C4-2B (cell line): ENCODE measurements around the gene ZDBF2.
"Not testable (repeated sequence)": the region's sequence is repeated elsewhere in the genome, so short reads cannot be mapped to it uniquely, and the experiment has no call there.

Experiments used
- H3K27ac ChIP-seq: fragments of 450-650 bp; 2 replicates; pipeline ENCODE4 v1.5.1; 2017
- CTCF ChIP-seq: fragments of 450-650 bp; conservative IDR thresholded peaks from 2 replicates; pipeline ENCODE4 v1.5.1; 2017; ENCODE audit warnings: mild to moderate bottlenecking
- ZFX ChIP-seq: fragments of 450-650 bp; IDR thresholded peaks from 2 replicates; pipeline ENCODE4 v1.6.1; 2017

The ZDBF2 gene

GRCh38 chr2:206255003-206255402 lies 19.5 kb upstream of the ZDBF2 start:
- TF ChIP-seq CTCF, result no peak
- no peak for TF ChIP-seq ZFX
- H3K27ac ChIP-seq, result no peak overlapping the region

GRCh38 chr2:206256706-206257205 lies 17.7 kb upstream of the ZDBF2 start:
- TF ChIP-seq ZFX (no peak), CTCF (no peak)
- no peak overlapping the region for H3K27ac ChIP-seq

- no peak overlapping the region for H3K27ac ChIP-seq
- TF ChIP-seq ZFX (no peak), CTCF (no peak)
These were observed 17.1 kb upstream of the ZDBF2 start for GRCh38 chr2:206257350-206257749.

- no peak overlapping the region for H3K27ac ChIP-seq
- no peak for TF ChIP-seq ZFX
- no peak for TF ChIP-seq CTCF
These were observed 16.6 kb upstream of the ZDBF2 start for GRCh38 chr2:206257861-206258260.

GRCh38 chr2:206258615-206259014 lies 15.8 kb upstream of the ZDBF2 start:
- H3K27ac ChIP-seq, result not testable (repeated sequence)

GRCh38 chr2:206259376-206260187 lies 14.9 kb upstream of the ZDBF2 start:
- no peak overlapping the region for H3K27ac ChIP-seq
- TF ChIP-seq CTCF (no peak), ZFX (no peak)

GRCh38 chr2:206260188-206261012 lies 14.1 kb upstream of the ZDBF2 start:
- no peak for TF ChIP-seq ZFX
- peak; percentile 51 for TF ChIP-seq CTCF
- H3K27ac ChIP-seq, result no peak overlapping the region
